GM12801 (cell line): Measurements from ENCODE around the gene SOX13.

Experiments used
- CTCF ChIP-seq: IDR thresholded peaks from one replicate; pipeline ENCODE4 v1.5.1; 2011; ENCODE audit warnings: control low read depth; ENCODE audit not compliant: insufficient read length; ENCODE audit errors: extremely low read depth

SOX13 gene

GRCh38 chr1:204126386-204126785 is 53.5 kb downstream of the SOX13 start:
- no peak for TF ChIP-seq CTCF

- TF ChIP-seq CTCF = no peak
Observed at GRCh38 chr1:204126956-204127355, 54.0 kb downstream of the SOX13 start.

GRCh38 chr1:204127597-204128242 is 54.8 kb downstream of the SOX13 start:
- TF ChIP-seq CTCF = no peak

- TF ChIP-seq CTCF = no peak
Observed at GRCh38 chr1:204128464-204128963, 55.6 kb downstream of the SOX13 start.

GRCh38 chr1:204128964-204129896 is 56.3 kb downstream of the SOX13 start:
- no peak for TF ChIP-seq CTCF

GRCh38 chr1:204130178-204130577 is 57.3 kb downstream of the SOX13 start:
- no peak for TF ChIP-seq CTCF
